C4-2B (cell line): ENCODE measurements around the gene PDS5A.
"Not testable (repeated sequence)": the region's sequence is repeated elsewhere in the genome, so short reads cannot be mapped to it uniquely, and the experiment has no call there.

Source experiments
- H3K27ac ChIP-seq: fragments of 450-650 bp; 2 replicates; pipeline ENCODE4 v1.5.1; 2017
- CTCF ChIP-seq: fragments of 450-650 bp; conservative IDR thresholded peaks from 2 replicates; pipeline ENCODE4 v1.5.1; 2017; ENCODE audit warnings: mild to moderate bottlenecking
- ZFX ChIP-seq: fragments of 450-650 bp; IDR thresholded peaks from 2 replicates; pipeline ENCODE4 v1.6.1; 2017

PDS5A gene

GRCh38 chr4:39998659-39999345 lies 21.1 kb upstream of the PDS5A start:
- no peak overlapping the region for H3K27ac ChIP-seq
- TF ChIP-seq CTCF (no peak), ZFX (no peak)

GRCh38 chr4:39996811-39997210 lies 19.1 kb upstream of the PDS5A start:
- no peak for TF ChIP-seq ZFX
- no peak for TF ChIP-seq CTCF
- no peak overlapping the region for H3K27ac ChIP-seq

- no peak for TF ChIP-seq CTCF
- TF ChIP-seq ZFX = no peak
- no peak overlapping the region for H3K27ac ChIP-seq
These were observed 16.7 kb upstream of the PDS5A start for GRCh38 chr4:39994406-39994805.

GRCh38 chr4:39989381-39989780 lies 11.7 kb upstream of the PDS5A start:
- H3K27ac ChIP-seq = not testable (repeated sequence)

GRCh38 chr4:39987485-39987884 lies 9.8 kb upstream of the PDS5A start:
- TF ChIP-seq CTCF (no peak), ZFX (no peak)
- H3K27ac ChIP-seq = no peak overlapping the region

GRCh38 chr4:39978904-39979303 lies 1.2 kb upstream of the PDS5A start:
- no peak for TF ChIP-seq ZFX
- no peak for TF ChIP-seq CTCF
- H3K27ac ChIP-seq = no peak overlapping the region

- peak overlapping the region; percentile 82 for H3K27ac ChIP-seq
These were observed 666 bp upstream of the PDS5A start for GRCh38 chr4:39978378-39978775.

More at GRCh38 chr4:39978378-39978775, 666 bp upstream of the PDS5A start:
- no peak for TF ChIP-seq CTCF
- TF ChIP-seq ZFX = no peak
